NOMO-1 treated with DMSO at 0.1 percent for 48 hours (cell line): ENCODE results near the gene PCK2.

ENCODE experiments used
- DNase-seq: peaks from one replicate; lab custom pipeline; 2025; ENCODE audit not compliant: unreplicated experiment; lab: John Stamatoyannopoulos, UW

Gene PCK2

DNA sequence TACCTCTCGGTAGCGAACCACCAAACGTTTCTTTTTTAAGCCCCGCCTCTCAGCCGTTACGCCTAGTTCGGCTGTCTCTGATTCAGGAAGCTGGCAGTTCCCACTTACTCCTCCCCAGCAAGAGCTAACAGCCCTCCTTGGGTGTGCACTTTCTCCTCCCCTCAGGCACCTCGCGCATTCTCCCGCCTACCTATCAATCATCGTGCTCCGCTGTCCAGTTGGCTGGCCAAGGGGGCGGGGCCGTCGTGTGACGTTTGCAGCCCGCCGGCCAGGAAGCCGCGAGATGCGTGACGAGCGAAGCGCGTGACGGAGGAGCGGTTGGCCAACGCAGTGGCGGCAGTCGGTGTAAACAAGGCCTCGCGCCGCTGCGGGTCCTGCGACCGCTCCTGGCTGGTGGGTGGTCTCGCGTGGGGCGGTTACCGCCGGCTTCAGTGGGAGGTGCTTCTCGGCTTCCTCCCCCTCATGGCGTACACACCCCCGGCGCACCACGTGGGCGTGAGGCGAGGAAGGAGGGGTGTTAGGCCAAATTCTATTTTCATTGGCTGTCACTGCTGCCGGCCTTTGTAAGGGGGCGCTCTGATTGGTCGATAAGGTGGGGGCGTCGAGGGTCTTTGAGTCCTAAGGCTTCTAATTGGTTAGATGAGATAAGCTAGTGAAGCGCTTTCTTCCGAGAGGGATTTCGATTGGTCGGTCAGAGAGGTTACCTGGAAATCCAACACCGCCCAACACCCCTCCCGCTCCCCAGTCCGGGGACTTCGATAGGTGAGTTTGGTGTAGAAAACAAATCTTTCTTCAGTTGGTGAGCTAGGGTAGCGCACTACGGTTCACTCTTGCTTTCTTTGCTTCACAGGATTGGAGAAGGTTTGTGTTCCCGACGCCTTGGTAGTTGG is 20.7 kb downstream of the PCK2 start, which contains the start of the genes DCAF11 and NRL:
TSS of gene DCAF11 (plus strand) at position 246 of the 890 bp plus-strand sequence. CDS start 818 bp downstream, outside the sequence.
TSS of gene NRL (minus strand) at position 418 of the 890 bp plus-strand sequence. CDS start 32,101 bp downstream, outside the sequence.
- DNase-seq: peak; percentile 100

DNA sequence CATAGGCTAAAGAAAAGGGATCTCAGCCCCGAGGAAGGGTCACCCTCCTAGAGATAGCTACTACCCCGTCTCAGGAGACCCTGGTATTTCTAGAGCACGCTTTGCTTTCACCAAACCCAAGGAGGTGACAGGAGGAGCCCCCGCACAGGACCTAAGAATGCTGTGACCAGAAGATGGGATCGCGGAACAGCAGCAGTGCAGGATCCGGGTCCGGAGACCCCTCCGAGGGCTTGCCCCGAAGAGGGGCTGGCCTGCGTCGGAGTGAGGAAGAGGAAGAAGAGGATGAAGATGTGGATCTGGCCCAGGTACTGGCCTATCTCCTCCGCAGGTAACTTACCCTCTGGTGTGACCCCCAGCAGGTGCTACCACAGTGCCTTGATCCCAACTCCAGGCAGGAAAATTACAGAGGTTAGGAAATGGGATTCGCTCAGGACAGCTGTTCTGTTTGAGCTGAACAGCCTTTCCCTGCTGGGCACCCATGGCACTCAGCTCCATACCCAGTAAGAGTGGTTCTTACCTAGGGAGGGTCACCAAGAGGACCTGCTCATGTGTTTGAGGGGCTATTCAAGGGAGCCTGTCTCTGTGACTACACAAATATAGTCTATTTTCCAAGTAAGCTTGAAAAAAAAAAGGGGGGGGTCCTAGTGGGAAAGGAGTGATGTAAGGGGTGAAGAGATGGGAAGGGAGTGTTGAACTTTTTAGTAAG is 21.5 kb downstream of the PCK2 start:
- DNase-seq: no peak

DNA sequence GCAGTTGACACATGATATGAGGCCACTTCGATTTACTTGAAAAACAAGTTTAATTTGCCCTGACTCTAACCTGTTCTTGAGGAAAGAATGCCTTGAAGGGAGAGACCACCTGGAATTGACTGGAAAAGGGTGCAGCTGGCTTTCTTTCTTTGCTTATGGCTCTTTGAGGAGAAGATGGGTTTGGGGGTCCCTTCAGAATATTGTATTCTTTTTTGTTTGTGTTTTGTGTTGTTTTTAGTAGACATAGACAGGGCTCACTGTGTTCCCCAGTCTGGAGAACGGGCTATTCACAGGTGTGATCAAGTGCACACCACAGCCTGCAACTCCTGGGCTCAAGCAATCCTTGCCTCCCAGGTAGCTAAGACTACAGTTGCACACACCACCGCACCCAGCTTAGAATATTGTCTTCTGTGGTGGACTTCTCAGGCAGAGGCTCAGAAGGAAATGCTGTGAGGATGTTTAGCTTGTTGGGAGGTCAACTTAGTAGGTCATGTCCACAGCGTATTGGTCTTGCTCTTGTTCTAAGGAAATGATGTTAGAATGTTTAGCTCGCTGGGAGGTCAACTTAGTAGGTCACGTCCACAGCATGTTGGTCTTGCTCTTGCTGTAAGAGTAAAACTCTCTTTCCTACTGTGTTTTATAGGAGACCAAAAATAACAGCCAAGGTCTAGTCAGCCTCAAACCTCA is 22.2 kb downstream of the PCK2 start:
- no peak for DNase-seq

DNA sequence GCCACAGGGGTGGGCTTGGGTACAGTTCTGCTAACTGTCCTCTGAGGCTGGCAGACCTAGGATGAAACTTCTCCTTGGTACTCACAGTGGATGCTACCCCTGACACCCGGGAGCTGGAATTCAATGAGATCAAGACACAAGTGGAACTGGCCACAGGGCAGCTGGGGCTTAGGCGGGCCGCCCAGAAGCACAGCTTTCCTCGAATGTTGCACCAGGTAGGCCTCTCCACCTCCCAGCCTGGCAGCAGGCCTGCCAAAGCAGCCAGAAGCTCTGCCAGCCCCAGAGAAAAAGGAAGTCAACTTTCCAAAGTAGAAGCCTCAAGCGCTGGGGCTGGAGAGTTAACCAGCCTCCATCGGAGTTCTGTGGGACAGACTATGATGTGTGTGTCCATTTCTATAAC is 23.1 kb downstream of the PCK2 start:
- DNase-seq: no peak

DNA sequence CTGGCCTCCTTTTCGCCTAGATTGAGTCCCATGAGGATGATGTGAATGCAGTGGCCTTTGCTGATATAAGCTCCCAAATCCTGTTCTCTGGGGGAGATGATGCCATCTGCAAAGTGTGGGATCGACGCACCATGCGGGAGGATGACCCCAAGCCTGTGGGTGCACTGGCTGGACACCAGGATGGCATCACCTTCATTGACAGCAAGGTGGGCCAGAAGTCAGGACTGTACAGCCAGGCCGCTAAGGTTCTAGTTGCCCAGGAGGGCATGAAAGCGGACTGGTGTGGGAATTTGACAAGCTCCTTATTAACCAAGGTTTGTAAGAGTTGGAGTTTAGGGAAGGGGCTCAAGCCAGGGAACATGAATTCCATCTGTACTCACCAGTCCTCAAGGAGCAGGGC is 25.6 kb downstream of the PCK2 start:
- DNase-seq: no peak

DNA sequence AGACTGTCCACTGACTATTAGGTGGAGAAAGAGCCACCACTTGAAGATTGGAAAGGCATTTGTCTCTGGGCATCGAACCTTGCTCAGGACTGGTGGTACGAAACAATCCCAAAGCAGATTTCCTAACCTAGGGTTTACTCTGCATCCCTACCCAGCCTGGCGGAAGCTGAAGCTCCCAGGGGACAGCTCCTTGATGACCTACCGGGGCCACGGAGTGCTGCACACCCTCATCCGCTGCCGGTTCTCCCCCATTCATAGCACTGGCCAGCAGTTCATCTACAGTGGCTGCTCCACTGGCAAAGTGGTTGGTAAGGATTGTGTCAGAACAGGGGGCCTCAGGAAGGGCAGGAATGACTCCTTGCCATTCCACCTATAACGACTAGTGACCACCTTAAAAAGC is 27.1 kb downstream of the PCK2 start:
- DNase-seq: no peak

DNA sequence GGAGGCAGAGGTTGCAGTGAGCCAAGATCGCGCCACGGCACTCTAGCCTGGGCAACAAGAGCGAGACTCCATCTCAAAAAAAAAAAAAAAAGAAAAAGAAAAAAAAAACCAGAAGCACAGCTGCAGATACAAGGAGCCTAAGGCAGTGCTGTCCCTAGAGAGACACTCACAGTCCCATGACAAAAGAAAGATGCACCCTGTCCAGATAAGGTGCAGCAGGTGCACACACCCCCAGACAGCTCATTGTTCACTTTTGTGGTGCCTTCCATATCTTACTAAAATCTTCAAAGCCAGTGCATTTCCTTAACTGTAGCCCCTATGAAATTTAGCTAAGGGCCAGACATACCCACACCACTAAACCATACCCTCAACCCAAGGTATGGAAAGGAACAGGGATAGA is 28.3 kb downstream of the PCK2 start:
- DNase-seq: no peak

DNA sequence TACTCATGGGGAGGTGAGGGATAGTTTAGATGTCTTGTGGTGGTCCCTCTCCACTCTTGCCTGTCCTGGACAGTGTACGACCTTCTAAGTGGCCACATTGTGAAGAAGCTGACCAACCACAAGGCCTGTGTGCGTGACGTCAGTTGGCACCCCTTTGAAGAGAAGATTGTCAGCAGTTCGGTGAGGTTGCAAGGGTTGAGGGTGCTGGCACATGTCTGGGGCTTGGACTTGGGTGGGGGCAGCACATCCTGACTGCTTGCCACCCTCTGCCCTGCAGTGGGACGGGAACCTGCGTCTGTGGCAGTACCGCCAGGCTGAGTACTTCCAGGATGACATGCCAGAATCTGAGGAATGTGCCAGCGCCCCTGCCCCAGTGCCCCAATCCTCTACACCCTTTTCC is 28.8 kb downstream of the PCK2 start:
- DNase-seq: no peak

DNA sequence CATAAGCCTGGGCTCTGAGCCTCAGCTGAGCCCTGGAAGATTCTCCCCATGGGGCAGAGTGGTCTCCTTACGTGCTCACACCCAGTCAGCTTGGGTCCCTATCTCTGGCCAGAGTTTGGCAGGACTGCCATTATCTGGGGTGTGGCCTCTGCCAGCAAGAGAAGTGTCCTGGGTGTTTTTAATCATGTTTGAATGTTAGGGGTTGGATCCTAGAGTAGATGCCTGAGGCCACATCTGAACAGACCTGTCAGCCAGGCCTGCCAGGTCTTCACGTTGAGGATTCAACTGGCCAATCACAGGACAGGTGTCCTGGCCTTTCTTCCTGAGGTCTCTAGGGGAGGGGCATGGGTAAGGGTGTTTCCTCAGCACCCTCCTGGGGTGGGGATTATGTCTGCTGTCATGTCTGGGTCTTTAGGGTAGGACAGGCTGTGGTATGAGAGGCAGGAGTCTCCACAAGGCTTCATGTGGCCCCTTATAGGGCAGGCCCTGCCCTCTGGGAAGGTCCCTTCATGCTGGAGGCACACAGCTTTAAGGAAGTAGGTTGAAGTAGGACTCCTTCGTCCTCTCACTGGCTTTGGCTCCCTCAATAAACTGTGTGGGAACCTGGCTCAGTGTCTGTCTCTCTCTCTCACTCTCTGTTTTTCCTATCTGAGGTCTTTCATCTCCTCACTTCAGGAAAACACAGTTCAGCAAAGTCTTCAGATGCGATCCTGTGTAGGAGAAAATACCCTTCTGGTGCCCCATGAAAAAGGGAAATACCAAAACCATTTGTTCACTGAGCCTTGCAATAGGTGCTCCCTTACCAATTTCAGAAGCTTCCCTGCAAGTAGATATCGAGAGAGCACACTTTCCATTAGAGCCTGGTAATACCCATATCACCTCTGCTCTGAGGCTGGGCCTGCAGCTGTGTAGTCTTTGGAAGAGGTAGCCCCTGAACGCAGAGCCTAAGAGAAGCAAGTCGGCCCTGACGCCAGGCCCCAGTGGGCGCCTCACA is 29.6 kb downstream of the PCK2 start:
- DNase-seq: no peak

DNA sequence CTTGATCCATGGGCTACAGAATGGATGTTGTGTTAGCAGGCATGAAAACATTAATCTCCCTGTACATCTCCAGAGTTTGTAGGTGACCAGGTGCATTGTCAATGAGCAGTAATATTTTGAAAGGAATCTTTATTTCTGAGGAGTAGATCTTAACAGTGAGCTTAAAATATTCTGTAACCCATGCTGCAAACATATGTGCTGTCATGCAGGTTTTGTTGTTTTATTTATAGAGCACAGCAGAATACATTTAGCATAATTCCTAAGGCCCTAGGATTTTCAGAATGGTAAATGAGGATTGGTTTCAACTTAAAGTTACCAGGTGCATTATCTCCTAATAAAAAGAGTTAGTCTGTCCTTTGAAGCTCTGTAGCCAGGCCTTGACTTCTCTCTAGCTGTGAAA is 32.8 kb downstream of the PCK2 start:
- DNase-seq: no peak

DNA sequence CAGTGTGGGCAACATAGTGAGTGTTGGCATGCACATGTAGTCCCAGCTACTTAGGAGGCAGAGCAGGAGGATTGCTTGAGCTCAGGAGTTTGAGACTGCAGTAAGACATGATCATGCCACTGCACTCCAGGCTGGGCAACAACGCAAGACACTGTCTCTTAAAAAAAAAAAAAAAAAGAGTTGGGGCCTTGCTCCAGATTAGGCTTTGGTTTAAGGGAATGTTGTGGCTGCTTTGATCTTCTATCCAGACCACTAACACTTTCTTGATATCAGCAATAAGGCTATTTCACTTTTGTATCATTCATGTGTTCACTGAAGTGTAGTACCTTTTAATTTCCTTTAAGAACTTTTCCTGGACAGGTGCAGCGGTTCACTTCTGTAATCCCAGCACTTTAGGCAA is 33.6 kb downstream of the PCK2 start:
- no peak for DNase-seq

DNA sequence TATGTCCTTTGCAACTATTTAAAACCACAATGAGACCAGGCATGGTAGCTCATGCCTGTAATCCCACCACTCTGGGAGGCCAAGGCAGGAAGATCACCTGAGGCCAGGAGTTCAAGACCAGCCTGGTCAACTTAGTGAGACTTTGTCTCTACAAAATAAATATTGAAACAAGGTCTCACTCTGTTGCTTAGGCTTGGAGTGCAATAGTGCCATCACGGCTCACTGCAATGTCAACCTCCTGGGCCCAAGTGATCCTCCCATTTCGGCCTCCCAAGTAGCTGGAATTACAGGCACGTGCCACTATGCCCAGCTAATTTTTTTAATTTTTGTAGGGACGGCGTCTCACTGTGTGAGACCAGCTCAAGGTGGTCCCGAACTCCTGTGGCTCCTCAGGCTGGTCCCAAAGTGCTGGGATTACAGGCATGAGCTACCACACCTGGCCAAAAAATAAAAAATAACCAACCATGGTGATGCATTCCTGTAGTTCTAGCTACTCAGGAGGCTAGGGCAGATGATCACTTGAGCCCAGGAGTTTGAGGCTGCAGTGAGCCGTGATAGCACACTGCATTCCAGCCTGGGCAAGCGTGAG is 35.4 kb downstream of the PCK2 start:
- DNase-seq: no peak

DNA sequence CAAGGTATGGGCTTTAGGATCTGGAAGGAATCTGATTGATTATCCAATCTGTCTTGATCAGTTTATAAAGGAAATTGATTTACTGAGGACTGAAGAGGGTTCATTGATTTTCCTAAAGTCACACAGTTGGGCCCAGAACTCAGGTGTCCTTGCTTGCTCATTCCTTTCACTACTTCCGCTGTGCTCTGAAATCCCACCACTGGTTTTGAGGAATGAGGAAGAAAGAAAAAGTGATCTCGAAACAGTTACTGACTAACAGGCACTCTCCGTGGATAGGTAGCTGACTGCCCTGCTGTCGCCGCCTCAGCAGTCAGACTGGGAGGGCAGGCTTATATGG is 36.2 kb downstream of the PCK2 start, which contains the start of gene FITM1:
TSS of gene FITM1 (plus strand) at position 280 of the 337 bp plus-strand sequence. CDS start 905 bp downstream, outside the sequence.
- DNase-seq: peak; percentile 76

DNA sequence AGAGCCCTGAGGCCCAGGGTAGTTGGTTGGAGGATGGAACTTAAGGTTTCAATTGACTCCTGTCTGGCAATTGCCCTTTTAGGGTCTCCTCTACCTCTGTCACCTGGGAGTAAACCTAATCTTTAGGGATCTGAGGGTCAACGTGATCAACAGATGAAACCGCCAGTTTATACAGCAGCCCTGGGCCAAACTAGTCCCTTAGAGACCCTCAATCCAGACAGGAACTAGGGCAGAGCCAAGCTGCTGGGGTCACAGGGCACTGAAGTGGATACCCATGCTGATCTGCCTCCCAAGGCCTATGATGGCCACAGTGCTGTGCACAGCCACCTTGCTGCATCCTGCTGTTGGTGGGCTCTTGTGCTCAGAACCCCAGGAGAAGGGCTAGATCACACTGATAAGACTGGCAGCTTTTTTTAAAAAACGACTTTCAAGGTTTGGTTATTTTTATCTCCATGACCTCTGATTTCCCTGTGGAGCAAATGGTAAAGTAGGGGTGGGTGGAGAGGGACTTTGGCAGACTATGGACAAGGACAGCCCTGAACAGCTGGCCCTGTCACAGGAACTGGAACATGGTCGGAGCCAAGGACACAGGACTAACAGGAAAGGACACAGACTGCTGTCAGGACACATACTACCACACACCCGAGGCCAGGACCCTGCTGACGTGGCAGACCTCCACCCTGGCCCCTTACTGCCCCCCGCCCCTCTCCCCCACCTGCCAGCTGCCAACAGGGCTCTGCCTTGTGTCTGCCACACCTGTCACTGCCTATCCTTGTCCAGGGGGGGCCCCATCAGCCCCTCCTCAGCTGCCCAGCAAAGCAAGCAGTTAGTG is 36.8 kb downstream of the PCK2 start:
- no peak for DNase-seq

DNA sequence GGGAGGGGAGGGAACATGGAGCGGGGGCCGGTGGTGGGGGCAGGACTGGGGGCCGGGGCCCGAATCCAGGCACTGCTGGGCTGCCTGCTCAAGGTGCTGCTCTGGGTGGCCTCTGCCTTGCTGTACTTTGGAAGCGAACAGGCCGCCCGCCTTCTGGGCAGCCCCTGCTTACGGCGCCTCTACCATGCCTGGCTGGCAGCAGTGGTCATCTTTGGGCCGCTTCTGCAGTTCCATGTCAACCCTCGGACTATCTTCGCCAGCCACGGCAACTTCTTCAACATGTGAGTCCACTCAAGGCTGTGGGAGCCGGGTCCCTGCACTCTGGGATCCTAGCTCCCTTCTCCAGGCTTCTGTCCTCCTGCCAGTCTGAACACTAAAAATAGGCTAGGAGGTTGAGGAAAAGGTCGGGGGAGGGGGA is 37.4 kb downstream of the PCK2 start:
- DNase-seq: no peak

DNA sequence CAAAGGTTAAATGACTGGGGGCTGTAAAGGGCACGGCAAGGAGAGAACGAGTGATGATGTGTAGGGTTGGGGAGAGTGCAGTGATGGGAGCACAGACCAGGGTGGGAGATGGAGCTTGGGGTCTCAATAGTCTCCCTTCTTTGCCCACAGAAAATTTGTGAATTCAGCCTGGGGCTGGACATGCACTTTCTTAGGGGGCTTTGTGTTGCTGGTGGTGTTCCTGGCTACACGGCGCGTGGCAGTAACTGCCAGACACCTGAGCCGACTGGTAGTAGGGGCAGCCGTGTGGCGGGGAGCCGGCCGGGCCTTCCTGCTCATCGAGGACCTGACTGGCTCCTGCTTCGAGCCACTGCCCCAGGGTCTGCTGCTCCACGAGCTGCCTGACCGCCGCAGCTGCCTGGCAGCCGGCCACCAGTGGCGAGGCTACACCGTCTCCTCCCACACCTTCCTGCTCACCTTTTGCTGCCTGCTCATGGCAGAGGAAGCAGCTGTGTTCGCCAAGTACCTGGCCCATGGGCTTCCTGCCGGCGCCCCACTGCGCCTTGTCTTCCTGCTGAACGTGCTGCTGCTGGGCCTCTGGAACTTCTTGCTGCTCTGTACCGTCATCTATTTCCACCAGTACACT is 38.1 kb downstream of the PCK2 start:
- DNase-seq: no peak

DNA sequence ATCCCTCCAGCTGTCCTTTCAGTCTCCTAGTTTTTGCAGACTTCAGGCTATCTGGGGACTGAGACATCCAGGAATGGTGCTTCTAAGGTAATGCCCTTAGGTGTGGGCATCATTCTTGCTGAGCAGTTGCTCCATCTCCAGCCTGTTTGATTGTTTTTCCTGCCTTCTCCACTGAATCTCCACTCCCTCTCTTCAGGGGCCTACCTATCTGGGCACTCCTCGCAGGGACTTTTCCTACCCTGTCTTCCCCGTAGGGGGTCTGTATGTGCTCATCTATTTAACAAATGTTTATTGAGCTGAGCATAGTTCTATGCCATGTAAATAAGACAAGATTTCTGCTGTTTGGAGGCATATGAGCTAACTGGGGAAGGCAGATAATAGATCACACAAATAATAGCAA is 38.9 kb downstream of the PCK2 start:
- no peak for DNase-seq

DNA sequence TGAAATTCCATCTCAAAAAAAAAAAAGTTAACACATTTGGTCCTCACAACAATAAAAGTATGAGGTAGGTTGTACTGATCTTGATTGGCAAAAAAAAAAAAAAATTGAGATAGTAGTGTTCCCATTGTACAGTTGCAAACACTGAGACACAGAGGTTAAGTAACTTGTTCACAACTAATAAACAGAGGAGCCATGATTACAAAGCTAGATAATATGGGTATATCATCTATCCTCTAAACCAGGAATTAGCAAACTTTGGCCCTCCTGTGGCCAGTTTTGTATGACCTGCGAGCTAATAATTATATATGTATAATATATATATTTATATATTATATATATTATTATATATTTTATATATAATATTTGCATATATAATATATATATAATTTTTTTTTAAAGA is 39.6 kb downstream of the PCK2 start:
- DNase-seq: no peak

DNA sequence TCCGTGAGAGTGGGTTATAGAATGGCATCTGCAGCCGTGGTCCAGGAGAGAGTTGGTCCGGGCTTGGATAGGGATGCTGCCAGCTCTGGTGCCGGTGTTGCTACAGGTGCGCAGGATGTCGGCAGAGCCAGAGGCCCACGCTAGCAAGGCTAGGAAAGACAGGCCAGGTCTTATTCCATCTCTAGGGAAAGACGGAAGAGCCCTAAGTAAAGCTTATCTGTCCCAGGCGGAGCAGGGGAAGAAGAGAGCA is 41.4 kb downstream of the PCK2 start:
- DNase-seq: no peak
